Right atrium auricular region (tissue), 2 donors: Measurements from ENCODE around the gene TMEM31. TPM values are rescaled to one million over a fixed set of nuclear protein-coding genes. Genes with fewer than 3 reads are reported as not detected.

ENCODE experiments used
- DNase-seq: peaks from one replicate; pipeline ENCODE4 v3.0.0-alpha.2; 2019; ENCODE audit warnings: low spot score
- H3K27ac ChIP-seq, 2 donors: fragments of 200-600 bp; sonication (generic); 1 replicate in 1 of 2; 2 replicates in 1 of 2; pipeline ENCODE4 v1.5.1; 2016 to 2019
- H3K27me3 ChIP-seq, 2 donors: fragments of 200-600 bp; sonication (generic); one replicate each; pipeline versions ENCODE4 v1.5.1 to v1.6.0; 2017 to 2019
- H3K36me3 ChIP-seq: fragments of 200-600 bp; sonication (generic); one replicate; pipeline ENCODE4 v1.5.1; 2016
- H3K4me1 ChIP-seq, 2 donors: fragments of 200-600 bp; sonication (generic); one replicate each; pipeline versions ENCODE4 v1.5.1 to v1.6.0; 2017 to 2019
- H3K4me3 ChIP-seq, 2 donors: fragments of 200-600 bp; sonication (generic); 1 replicate in 1 of 2; 2 replicates in 1 of 2; pipeline ENCODE4 v1.5.1; 2017 to 2019; ENCODE audit warnings: mild to moderate bottlenecking in 1 of 2, moderate library complexity in 1 of 2
- H3K9me3 ChIP-seq, 2 donors: fragments of 200-600 bp; sonication (generic); one replicate each; pipeline ENCODE4 v1.5.1; 2019
- CTCF ChIP-seq, 2 donors: fragments of 200-600 bp; sonication (generic); IDR thresholded peaks; one replicate each; pipeline ENCODE4 v1.5.1; 2019; ENCODE audit warnings: antibody characterized with exemption in 2 of 2
- total RNA-seq, 2 donors: library from RNA; depleted of rRNA; stranded (reverse); fragments of >200 nt; gene quantifications; one replicate each; pipeline ENCODE4 v1.1.0, GENCODE V29; 2016

The TMEM31 gene
- total RNA-seq, 2 donors from 2014 or later, result not detected

DNA sequence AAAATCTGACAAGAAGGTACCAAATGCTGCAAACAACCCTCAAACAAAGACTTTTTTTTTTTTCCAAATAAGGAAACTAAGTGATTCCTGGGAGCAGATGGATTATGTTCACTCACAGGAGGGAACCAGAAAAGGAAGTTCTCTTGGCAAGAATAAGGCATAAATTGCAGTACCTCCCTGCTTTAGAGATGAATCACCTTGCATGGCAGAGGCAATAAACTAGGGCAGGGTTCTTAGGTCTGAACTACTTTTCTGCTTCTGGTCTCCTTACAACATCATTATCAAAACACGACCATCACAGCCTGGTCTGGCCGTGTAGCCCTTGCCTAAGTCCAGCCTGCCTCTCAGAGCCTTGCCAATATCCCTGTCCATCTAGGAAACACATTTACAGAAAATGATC lies 6.3 kb downstream of the TMEM31 start:
- H3K4me3 ChIP-seq, result no peak overlapping the region
- H3K4me1 ChIP-seq, result no peaks in the 10 kb centered on the region
- H3K27ac ChIP-seq, result no peak overlapping the region
- no peaks in the 10 kb centered on the region for H3K9me3 ChIP-seq
- TF ChIP-seq CTCF (IDR thresholded peaks at IDR 0.05), result no peak
- DNase-seq, result no peak
- no peaks in the 10 kb centered on the region for H3K27me3 ChIP-seq
- H3K36me3 ChIP-seq, result no peaks in the 10 kb centered on the region

- TF ChIP-seq CTCF (IDR thresholded peaks at IDR 0.05), result no peak
- no peak overlapping the region for H3K4me3 ChIP-seq
These were observed 7.4 kb downstream of the TMEM31 start for GRCh38 chrX:103718120-103718519.

DNA sequence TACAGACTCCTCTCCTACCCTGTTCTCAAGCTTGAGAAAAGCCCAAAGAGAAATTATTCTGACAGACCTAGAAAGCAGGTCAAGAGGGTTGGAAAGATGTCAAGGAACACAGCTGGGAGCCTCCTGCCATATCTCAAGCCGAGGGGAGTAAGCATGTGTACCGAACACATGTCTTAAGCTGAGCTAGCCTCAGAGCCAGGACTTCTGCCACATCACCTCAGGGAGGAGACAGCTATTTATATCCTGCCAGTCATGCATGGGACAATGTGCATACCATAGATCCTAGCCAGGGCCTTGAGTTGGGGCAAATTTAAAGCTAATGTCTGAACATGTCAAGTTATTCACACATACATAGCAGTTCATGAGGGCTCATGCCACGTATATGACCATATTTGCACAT lies 11.8 kb downstream of the TMEM31 start:
- no peak for DNase-seq
- no peak for TF ChIP-seq CTCF (IDR thresholded peaks at IDR 0.05)
- H3K27ac ChIP-seq, result no peak overlapping the region

More at GRCh38 chrX:103718120-103718519, 7.4 kb downstream of the TMEM31 start:
- Histone ChIP-seq H3K27me3 (no peaks in the 10 kb centered on the region), H3K4me1 (no peaks in the 10 kb centered on the region), H3K27ac (no peak overlapping the region), H3K9me3 (no peaks in the 10 kb centered on the region), H3K36me3 (no peaks in the 10 kb centered on the region)
- DNase-seq, result no peak

DNA sequence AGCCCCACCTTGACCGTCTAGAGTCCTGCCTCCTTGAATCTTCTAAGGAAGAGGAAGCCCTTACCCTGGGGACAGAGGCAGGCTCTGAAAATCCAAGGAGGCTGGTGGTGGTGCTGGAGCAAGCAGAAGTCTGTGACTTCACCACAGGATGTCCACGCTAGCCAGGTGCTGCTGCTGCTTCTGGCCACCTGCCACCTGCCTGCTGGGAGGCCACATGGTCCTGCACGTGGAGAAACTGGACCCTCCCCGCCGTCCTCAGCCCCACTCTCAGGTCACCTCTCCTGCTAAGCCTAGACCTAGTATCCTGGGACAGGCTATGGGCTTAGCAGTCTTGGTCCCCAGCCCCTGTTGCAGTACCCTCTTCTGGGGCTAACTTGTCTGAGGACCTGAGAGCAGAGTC lies 15.8 kb downstream of the TMEM31 start:
- Histone ChIP-seq H3K27ac (no peak overlapping the region), H3K9me3 (no peaks in the 10 kb centered on the region), H3K4me1 (peaks cover 0 to 5% of the 10 kb centered on the region in 2 donors), H3K4me3 (no peak overlapping the region), H3K36me3 (no peaks in the 10 kb centered on the region), H3K27me3 (no peaks in the 10 kb centered on the region)
- DNase-seq, result no peak
- no peak for TF ChIP-seq CTCF (IDR thresholded peaks at IDR 0.05)

More for the DNA sequence above, 11.8 kb downstream of the TMEM31 start:
- Histone ChIP-seq H3K4me1 (no peaks in the 10 kb centered on the region), H3K9me3 (no peaks in the 10 kb centered on the region), H3K4me3 (no peak overlapping the region), H3K36me3 (no peaks in the 10 kb centered on the region), H3K27me3 (no peaks in the 10 kb centered on the region)

- Histone ChIP-seq H3K27ac (no peak overlapping the region), H3K27me3 (no peaks in the 10 kb centered on the region), H3K36me3 (no peaks in the 10 kb centered on the region), H3K9me3 (no peaks in the 10 kb centered on the region), H3K4me3 (no peak overlapping the region), H3K4me1 (peaks cover 0 to 6% of the 10 kb centered on the region in 2 donors)
- no peak for DNase-seq
- TF ChIP-seq CTCF (IDR thresholded peaks at IDR 0.05), result no peak
These were observed 16.4 kb downstream of the TMEM31 start for GRCh38 chrX:103727115-103727514.

- no peak for DNase-seq
- H3K4me1 ChIP-seq, result peaks cover 0 to 6% of the 10 kb centered on the region in 2 donors
- no peak overlapping the region for H3K4me3 ChIP-seq
- H3K36me3 ChIP-seq, result no peaks in the 10 kb centered on the region
- no peak overlapping the region for H3K27ac ChIP-seq
- H3K27me3 ChIP-seq, result no peaks in the 10 kb centered on the region
- no peaks in the 10 kb centered on the region for H3K9me3 ChIP-seq
- no peak for TF ChIP-seq CTCF (IDR thresholded peaks at IDR 0.05)
These were observed 18.3 kb downstream of the TMEM31 start for GRCh38 chrX:103729015-103729414.
